Inflammatory macrophage treated with lipopolysaccharide for 4 hours (primary cell): ENCODE measurements around the gene TNPO2.

Experiments
- DNase-seq: peaks from one replicate; pipeline ENCODE4 v3.0.0-alpha.2; 2020

Gene TNPO2

GRCh38 chr19:12672744-12673143, 51.0 kb downstream of the TNPO2 start:
- DNase-seq, result no peak

DNA sequence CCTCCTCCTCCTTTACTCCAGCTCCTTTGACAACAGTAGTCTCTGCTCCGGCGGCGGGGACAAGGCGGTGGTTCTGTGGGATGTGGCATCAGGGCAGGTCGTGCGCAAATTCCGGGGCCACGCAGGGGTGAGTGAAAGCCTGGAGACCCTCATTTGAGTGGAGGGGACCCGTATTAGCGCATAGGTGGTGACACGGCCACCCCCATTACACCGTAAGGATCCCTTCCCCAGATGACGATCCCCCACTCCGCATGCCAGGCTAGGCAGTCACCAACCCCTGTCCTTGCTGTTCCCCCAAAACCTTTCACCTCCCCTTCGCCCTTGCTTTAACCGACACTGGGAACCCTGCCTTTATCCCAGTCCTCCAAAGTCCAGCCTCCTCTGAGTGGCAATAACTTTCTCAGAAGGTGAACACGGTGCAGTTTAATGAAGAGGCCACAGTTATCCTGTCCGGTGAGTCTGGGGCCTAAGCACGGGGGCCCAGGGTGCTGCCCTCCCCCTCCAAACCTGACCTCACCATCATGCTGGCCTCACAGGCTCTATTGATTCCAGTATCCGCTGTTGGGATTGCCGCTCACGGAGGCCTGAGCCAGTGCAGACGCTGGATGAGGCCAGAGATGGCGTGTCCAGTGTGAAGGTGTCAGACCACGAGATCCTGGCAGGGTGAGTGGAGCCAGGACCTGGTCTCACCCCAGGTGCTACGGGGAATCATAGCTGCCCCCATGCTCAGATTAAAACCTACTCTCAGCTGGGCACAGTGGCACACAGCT, 53.4 kb downstream of the TNPO2 start:
- DNase-seq, result no peak

- peak; percentile 85 for DNase-seq
Measured at GRCh38 chr19:12669270-12670158, 54.2 kb downstream of the TNPO2 start.

DNA sequence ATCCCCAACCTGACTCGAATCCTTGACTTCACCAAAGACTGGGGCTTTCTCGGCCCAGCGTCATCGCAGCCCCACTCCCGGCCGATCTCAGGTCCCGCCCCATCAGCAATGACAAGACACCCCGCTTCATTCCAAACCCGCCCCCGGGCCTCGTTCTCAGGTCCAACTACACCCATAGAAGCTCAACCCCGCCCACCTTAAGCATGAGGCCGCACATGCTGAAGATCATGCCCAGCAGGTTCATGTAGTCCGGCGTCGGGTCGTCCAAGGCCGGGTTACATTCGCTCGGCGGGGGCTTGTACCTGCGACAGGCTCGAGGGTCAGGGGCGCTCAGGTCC, 54.8 kb downstream of the TNPO2 start:
- DNase-seq, result peak; percentile 54

DNA sequence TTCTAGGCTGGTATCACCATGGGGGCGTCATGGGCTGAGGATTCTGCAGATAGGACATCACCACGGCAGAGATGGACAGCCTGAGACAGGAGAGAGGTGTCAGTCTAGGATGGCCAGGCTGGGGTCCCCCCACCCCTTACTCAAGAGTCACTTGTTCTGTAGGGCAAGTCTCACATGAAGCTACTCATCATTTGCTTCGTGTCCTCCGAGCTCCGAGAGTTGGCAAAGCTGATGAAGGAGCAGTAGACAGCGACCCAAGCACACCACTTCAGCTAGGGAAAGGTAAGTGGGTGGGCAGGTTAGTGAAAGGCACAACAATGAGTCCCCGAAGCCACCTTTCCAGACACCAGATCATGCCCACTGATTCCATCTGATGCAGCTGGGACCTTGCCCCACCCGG, 55.4 kb downstream of the TNPO2 start:
- DNase-seq, result no peak

DNA sequence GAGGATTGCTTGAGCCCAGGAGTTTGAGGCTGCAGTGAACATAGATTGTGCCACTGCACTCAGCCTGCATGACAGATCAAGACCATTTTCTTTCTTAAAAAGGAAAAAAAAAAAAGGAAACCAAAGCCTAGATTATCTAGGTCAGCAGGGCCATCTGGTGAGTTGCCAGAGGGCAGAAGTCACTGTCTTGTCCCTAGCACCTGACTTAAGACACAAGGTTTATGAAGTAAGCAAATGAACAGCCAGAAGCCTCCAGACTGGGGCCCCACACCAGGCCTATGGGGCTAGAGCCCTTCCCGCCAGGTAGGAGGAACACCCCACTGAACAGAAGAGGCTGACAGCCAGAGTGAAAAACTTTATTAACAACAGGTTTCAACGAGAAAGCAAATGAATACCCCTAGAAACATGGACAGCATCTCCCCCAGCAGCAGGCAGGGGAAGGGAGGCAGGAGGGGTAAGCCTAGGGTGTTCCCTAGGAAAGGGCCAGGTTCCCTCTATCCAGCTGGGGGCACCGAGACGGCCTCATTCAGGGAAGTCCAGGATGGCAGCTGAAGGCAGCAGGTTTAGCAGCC, 55.9 kb downstream of the TNPO2 start:
- peak; percentile 36 for DNase-seq

- peak; percentile 91 for DNase-seq
Measured at GRCh38 chr19:12666265-12667048, 57.3 kb downstream of the TNPO2 start, which contains the start of the genes MAN2B1 and WDR83. Gene MAN2B1, minus strand, starts transcription at chr19:12666742. Its CDS starts 41 bp downstream, at chr19:12666701. Gene WDR83, plus strand, starts transcription at chr19:12666807. Its CDS starts 2,984 bp downstream, at chr19:12669791.

DNA sequence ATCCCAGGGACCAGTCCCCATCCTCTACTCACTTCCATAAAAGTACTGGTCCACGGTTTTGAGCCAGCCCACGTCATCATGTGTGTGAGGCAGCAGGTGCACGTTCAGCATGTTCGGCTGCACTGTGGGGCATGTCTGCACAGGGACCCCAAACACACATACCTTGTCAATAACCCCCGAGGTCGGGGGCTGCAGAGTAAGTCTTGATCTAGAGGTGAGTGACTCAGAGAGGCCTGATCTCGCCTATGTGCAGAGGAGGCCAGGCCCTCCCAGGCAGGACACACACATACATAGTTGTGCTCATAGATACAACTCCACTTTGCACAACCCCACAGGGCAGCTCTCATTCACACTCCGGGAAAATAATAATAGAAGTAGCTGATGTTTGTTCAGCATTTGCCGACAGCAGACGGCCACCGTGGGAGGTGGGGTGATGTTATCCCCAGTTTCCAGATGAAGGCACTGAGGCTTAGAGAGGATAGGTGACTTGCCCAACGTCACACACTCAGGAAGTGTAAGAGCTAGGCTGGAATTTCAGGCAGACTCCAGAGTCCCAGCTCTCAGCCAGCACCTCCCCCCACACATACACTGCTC, 58.0 kb downstream of the TNPO2 start:
- peak; percentile 48 for DNase-seq

DNA sequence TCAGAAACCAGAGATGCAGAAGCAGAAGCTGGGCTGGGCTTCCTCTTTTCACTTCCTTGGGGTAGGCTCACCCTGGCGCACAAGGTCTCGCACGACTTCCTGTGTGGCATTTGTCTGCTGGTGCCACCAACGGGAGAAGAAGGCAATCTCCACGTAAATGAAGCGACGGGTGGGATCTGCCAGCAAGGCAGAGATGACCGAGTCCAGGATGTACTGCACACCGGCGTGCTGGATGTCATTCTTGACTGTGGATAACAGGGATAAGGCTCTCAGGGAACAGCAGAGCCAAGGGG, 58.5 kb downstream of the TNPO2 start:
- DNase-seq, result peak; percentile 96

GRCh38 chr19:12664406-12665280, 59.1 kb downstream of the TNPO2 start:
- DNase-seq, result no peak

DNA sequence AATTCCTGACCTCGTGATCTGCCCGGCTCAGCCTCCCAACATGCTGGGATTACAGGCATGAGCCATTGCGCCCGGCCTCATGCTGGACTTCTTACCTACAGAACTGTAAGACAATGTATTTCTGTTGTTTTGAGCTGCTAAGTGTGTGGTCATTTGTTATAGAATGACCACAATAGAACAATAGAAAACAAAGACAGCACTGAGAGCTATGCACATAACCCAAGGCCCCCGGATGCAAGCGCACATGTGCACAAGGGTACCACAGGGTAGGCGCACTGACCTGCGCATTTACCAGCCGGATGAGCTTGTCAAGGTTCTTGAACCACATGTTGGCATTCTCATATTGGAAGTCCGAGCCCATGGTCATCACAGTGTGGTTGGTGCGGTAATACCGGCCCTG, 62.8 kb downstream of the TNPO2 start:
- no peak for DNase-seq

- DNase-seq, result no peak
Measured at GRCh38 chr19:12657966-12658365, 65.8 kb downstream of the TNPO2 start.

- no peak for DNase-seq
Measured at GRCh38 chr19:12656899-12657571, 66.7 kb downstream of the TNPO2 start.

DNA sequence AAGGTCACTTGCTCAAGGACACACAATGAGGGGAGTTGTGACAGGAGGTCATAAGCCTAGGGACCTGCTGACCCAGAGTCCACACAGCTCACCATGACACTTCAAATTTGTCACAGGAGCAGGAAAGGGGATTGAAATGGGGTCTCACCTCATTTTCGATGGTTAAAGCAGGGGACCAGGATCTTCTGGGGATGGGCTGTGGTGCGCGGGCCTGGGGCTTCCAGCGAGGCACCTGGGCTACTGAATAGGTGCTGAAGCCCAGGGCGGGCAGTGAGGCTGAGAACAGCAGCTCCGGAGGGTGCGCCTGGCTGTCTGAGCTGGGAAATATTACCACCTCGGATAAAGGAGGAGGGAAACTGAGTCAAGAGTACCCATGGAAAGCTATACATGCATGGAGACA, 68.2 kb downstream of the TNPO2 start:
- DNase-seq, result no peak

- no peak for DNase-seq
Measured at GRCh38 chr19:12652219-12652618, 71.5 kb downstream of the TNPO2 start.

DNA sequence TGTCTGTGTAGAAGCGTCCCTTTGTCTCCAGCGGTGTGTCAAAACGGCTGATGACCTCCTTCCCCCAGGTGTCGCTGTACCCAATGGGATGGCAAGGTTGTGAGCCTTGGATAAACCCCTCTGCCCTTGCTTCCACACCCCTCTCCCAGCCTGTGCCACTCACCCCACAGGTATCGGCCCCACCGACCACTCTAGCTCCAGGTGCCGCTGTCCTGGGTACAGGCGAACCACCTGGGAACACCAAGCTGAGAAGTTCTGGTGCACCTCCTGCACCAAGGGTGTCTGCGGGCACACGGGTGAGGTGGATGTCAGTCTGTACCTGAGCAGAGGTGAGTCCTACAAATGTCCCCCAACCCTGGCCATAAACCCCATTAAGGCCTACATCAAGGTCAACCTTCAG, 73.8 kb downstream of the TNPO2 start:
- no peak for DNase-seq
